ENCODE results near the gene TLE7. TPM values are rescaled to one million over a fixed set of nuclear protein-coding genes. Genes with fewer than 3 reads are reported as not detected.

Gene TLE7
- total and polyA plus RNA-seq, 5 donors from 2014 or later, result not detected

DNA sequence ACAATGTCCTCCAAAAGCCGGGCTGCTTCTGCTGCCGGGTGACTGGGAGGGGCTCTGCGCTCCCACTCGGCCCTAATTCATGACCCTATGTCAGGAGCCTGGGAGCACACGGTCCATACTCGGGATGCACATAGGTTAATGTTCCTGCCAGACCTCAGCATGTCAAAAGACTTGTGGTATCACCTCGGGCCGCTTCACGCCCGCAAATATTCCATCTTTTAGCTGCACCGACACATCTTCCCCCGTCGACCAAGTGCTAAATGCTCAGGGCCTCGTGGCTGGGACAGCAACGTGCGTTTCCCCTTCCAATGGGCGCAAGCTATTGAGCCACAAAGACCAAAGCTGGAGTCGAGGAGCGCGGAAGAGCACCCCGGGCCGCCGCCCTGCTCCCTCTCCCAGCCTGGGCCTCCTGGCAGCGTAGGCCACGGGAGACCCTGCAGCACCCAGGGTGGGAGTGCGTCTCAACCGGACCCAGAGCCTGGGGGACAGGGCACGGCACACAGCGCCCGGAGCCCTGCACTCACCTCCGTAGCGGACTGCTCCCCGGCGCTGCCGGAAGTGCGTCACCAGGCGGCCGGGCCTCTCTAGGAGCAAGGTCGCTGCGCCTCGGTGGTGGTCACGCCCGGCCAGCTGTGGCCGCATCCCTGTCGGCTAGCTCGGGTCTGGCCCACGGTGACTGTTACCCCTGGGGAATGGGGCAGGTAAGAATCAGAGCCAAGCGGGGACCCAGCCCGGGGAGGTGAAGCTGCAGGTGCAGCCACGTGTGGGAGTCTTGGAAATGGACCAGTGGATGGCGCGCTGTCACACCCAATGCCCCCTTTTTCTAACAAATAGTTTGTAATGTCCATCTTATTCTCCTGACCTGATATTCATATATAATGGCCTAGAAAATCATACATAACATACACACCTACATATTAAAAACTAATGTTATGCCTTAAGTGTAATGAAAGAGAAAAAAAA, 20.1 kb upstream of the TLE7 start, which contains the start of gene ZNF23:
Gene ZNF23 (minus strand): TSS at position 562 of the 963 bp plus-strand sequence. CDS start 5,451 bp downstream, outside the sequence.
- Histone ChIP-seq H3K36me3 (ENCODE audit: control insufficient read depth, insufficient read depth, low read length) (no peaks in the 10 kb centered on the region), H3K4me1 (ENCODE audit: control insufficient read depth, insufficient read depth, low read length, poor library complexity, severe bottlenecking) (peaks cover 20% of the 10 kb centered on the region), H3K27me3 (ENCODE audit: control insufficient read depth, insufficient read depth, low read length) (no peaks in the 10 kb centered on the region), H3K9me3 (ENCODE audit: control insufficient read depth in 2 of 2, low read length in 2 of 2) (no peaks in the 10 kb centered on the region), H3K27ac (ENCODE audit: insufficient read depth, low read length, poor library complexity, severe bottlenecking) (peak within 1 kb of the TSS; percentile 80), H3K4me3 (ENCODE audit: low read depth, low read length) (peak within 1 kb of the TSS; percentile 85)
- Mint-ChIP-seq H3K9me3 (no peaks in the 10 kb centered on the region), H3K4me1 (peaks cover 15 to 38% (median 23%) of the 10 kb centered on the region in 4 donors), H3K27me3 (no peaks in the 10 kb centered on the region), H3K36me3 (no peaks in the 10 kb centered on the region), H3K4me3 (peak within 1 kb of the TSS; percentile 96 to 97 (median 96)), H3K27ac (peak within 1 kb of the TSS; percentile 90 to 98 (median 92))
- DNase-seq, result peak; percentile 71 to 84 (median 73)
- ATAC-seq (ENCODE audit: low read depth in 2 of 2), result peak; percentile 93 to 98

DNA sequence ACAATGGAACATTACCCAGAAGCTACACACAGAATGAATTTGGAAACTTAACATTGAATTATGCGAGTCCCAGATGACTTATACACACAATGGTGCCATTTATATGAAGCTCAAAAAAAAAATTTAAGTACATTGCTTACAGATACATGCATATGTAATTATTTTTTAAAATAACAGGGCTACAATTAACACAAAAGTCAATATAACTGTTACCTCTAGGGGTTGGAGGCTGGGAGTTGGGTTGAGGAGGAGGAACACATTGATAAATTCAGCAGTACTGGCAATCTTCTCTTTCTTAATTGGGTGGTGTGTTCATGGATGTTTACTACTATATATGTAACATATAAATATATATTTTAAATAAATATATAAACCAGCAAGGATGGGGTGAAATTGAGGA, 19.1 kb upstream of the TLE7 start:
- no peaks in the 10 kb centered on the region for H3K27me3 Mint-ChIP-seq
- no peak overlapping the region for H3K27ac ChIP-seq (ENCODE audit: insufficient read depth, low read length, poor library complexity, severe bottlenecking)
- ATAC-seq (ENCODE audit: low read depth in 2 of 2), result no peak
- H3K4me3 ChIP-seq (ENCODE audit: low read depth, low read length), result peak overlapping the region; percentile 85
- peaks cover 3% of the 10 kb centered on the region for H3K36me3 ChIP-seq (ENCODE audit: control insufficient read depth, insufficient read depth, low read length)
- H3K4me3 Mint-ChIP-seq, result peak overlapping the region; percentile 96 to 97 (median 96)
- DNase-seq, result no peak
- H3K4me1 ChIP-seq (ENCODE audit: control insufficient read depth, insufficient read depth, low read length, poor library complexity, severe bottlenecking), result peaks cover 20% of the 10 kb centered on the region
- peaks cover 7% of the 10 kb centered on the region for H3K36me3 Mint-ChIP-seq
- no peaks in the 10 kb centered on the region for H3K27me3 ChIP-seq (ENCODE audit: control insufficient read depth, insufficient read depth, low read length)
- no peak overlapping the region for H3K27ac Mint-ChIP-seq
- H3K4me1 Mint-ChIP-seq, result peaks cover 15 to 38% (median 23%) of the 10 kb centered on the region in 4 donors
- H3K9me3 ChIP-seq (ENCODE audit: control insufficient read depth in 2 of 2, low read length in 2 of 2), result no peaks in the 10 kb centered on the region
- no peaks in the 10 kb centered on the region for H3K9me3 Mint-ChIP-seq

GRCh38 chr16:71460236-71460635, 18.4 kb upstream of the TLE7 start:
- no peak overlapping the region for H3K27ac ChIP-seq (ENCODE audit: insufficient read depth, low read length, poor library complexity, severe bottlenecking)
- ATAC-seq (ENCODE audit: low read depth in 2 of 2) (no peak), DNase-seq (no peak)
- Mint-ChIP-seq H3K36me3 (peaks cover 9% of the 10 kb centered on the region), H3K9me3 (peaks cover 0 to under 1% (median 0%) of the 10 kb centered on the region in 7 donors), H3K4me1 (peaks cover 15 to 38% (median 23%) of the 10 kb centered on the region in 4 donors), H3K27me3 (no peaks in the 10 kb centered on the region), H3K4me3 (peak overlapping the region in 3 of 4 donors; percentile 31 to 96 (median 78)), H3K27ac (peak overlapping the region in 1 of 3 donors; percentile 20)
- no peaks in the 10 kb centered on the region for H3K9me3 ChIP-seq (ENCODE audit: control insufficient read depth in 2 of 2, low read length in 2 of 2)
- peaks cover 8% of the 10 kb centered on the region for H3K36me3 ChIP-seq (ENCODE audit: control insufficient read depth, insufficient read depth, low read length)
- peaks cover 20% of the 10 kb centered on the region for H3K4me1 ChIP-seq (ENCODE audit: control insufficient read depth, insufficient read depth, low read length, poor library complexity, severe bottlenecking)
- no peak overlapping the region for H3K4me3 ChIP-seq (ENCODE audit: low read depth, low read length)
- no peaks in the 10 kb centered on the region for H3K27me3 ChIP-seq (ENCODE audit: control insufficient read depth, insufficient read depth, low read length)

- Mint-ChIP-seq H3K27ac (no peak overlapping the region), H3K9me3 (peaks cover 0 to 4% (median 2%) of the 10 kb centered on the region in 7 donors), H3K4me3 (no peak overlapping the region), H3K4me1 (peaks cover 15 to 38% (median 23%) of the 10 kb centered on the region in 4 donors), H3K36me3 (peaks cover 16% of the 10 kb centered on the region), H3K27me3 (no peaks in the 10 kb centered on the region)
- Histone ChIP-seq H3K4me3 (ENCODE audit: low read depth, low read length) (no peak overlapping the region), H3K27me3 (ENCODE audit: control insufficient read depth, insufficient read depth, low read length) (no peaks in the 10 kb centered on the region), H3K4me1 (ENCODE audit: control insufficient read depth, insufficient read depth, low read length, poor library complexity, severe bottlenecking) (peaks cover 20% of the 10 kb centered on the region), H3K9me3 (ENCODE audit: control insufficient read depth in 2 of 2, low read length in 2 of 2) (no peaks in the 10 kb centered on the region), H3K36me3 (ENCODE audit: control insufficient read depth, insufficient read depth, low read length) (peaks cover 15% of the 10 kb centered on the region), H3K27ac (ENCODE audit: insufficient read depth, low read length, poor library complexity, severe bottlenecking) (no peak overlapping the region)
- ATAC-seq (ENCODE audit: low read depth in 2 of 2) (no peak), DNase-seq (no peak)
Observed at GRCh38 chr16:71459510-71459909, 17.7 kb upstream of the TLE7 start.

GRCh38 chr16:71456801-71457200, 14.9 kb upstream of the TLE7 start:
- ATAC-seq (ENCODE audit: low read depth in 2 of 2) (no peak), DNase-seq (no peak)
- Histone ChIP-seq H3K4me3 (ENCODE audit: low read depth, low read length) (no peak overlapping the region), H3K27me3 (ENCODE audit: control insufficient read depth, insufficient read depth, low read length) (no peaks in the 10 kb centered on the region), H3K4me1 (ENCODE audit: control insufficient read depth, insufficient read depth, low read length, poor library complexity, severe bottlenecking) (peaks cover 14% of the 10 kb centered on the region), H3K9me3 (ENCODE audit: control insufficient read depth in 2 of 2, low read length in 2 of 2) (peaks cover 6 to 15% of the 10 kb centered on the region in 2 experiments), H3K27ac (ENCODE audit: insufficient read depth, low read length, poor library complexity, severe bottlenecking) (no peak overlapping the region), H3K36me3 (ENCODE audit: control insufficient read depth, insufficient read depth, low read length) (peaks cover 42% of the 10 kb centered on the region)
- no peak overlapping the region for H3K4me3 Mint-ChIP-seq
- peaks cover 41% of the 10 kb centered on the region for H3K36me3 Mint-ChIP-seq
- no peaks in the 10 kb centered on the region for H3K27me3 Mint-ChIP-seq
- peaks cover 0 to 25% (median 3%) of the 10 kb centered on the region in 7 donors for H3K9me3 Mint-ChIP-seq
- peaks cover 10 to 23% (median 12%) of the 10 kb centered on the region in 4 donors for H3K4me1 Mint-ChIP-seq
- no peak overlapping the region for H3K27ac Mint-ChIP-seq

GRCh38 chr16:71453036-71453435, 11.2 kb upstream of the TLE7 start:
- H3K27me3 ChIP-seq (ENCODE audit: control insufficient read depth, insufficient read depth, low read length), result no peaks in the 10 kb centered on the region
- peaks cover 39 to 52% of the 10 kb centered on the region in 2 experiments for H3K9me3 ChIP-seq (ENCODE audit: control insufficient read depth in 2 of 2, low read length in 2 of 2)
- Mint-ChIP-seq H3K9me3 (peaks cover 3 to 53% (median 20%) of the 10 kb centered on the region in 7 donors), H3K4me3 (peak overlapping the region in 1 of 4 donors; percentile 74), H3K27ac (no peak overlapping the region), H3K4me1 (peaks cover 0 to 3% (median 0%) of the 10 kb centered on the region in 4 donors), H3K27me3 (no peaks in the 10 kb centered on the region), H3K36me3 (peaks cover 69% of the 10 kb centered on the region)
- no peaks in the 10 kb centered on the region for H3K4me1 ChIP-seq (ENCODE audit: control insufficient read depth, insufficient read depth, low read length, poor library complexity, severe bottlenecking)
- no peak for DNase-seq
- H3K36me3 ChIP-seq (ENCODE audit: control insufficient read depth, insufficient read depth, low read length), result peaks cover 74% of the 10 kb centered on the region
- ATAC-seq (ENCODE audit: low read depth in 2 of 2), result no peak
- no peak overlapping the region for H3K27ac ChIP-seq (ENCODE audit: insufficient read depth, low read length, poor library complexity, severe bottlenecking)
- no peak overlapping the region for H3K4me3 ChIP-seq (ENCODE audit: low read depth, low read length)

DNA sequence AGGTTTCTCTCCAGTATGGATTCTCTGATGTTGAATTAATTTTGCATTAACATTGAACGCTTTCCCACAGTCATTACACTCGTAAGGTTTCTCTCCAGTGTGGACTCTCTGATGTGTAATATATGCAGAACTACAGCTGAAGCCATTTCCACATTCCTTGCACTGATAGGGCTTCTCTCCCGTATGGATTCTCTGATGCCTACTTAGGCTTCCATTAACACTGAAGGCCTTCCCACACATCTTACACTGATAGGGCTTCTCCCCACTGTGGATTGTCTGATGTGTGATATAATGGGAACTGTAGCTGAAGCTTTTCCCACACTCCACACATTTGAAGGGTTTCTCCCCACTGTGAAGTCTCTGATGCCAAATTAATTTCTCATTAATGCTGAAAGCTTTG, 7.2 kb upstream of the TLE7 start:
- ATAC-seq (ENCODE audit: low read depth in 2 of 2) (no peak), DNase-seq (no peak)
- Mint-ChIP-seq H3K4me3 (no peak overlapping the region), H3K9me3 (peaks cover 4 to 67% (median 22%) of the 10 kb centered on the region in 7 donors), H3K27ac (no peak overlapping the region), H3K4me1 (no peaks in the 10 kb centered on the region), H3K27me3 (no peaks in the 10 kb centered on the region), H3K36me3 (peaks cover 47% of the 10 kb centered on the region)
- H3K4me1 ChIP-seq (ENCODE audit: control insufficient read depth, insufficient read depth, low read length, poor library complexity, severe bottlenecking), result no peaks in the 10 kb centered on the region
- H3K36me3 ChIP-seq (ENCODE audit: control insufficient read depth, insufficient read depth, low read length), result peaks cover 54% of the 10 kb centered on the region
- H3K27ac ChIP-seq (ENCODE audit: insufficient read depth, low read length, poor library complexity, severe bottlenecking), result no peak overlapping the region
- no peaks in the 10 kb centered on the region for H3K27me3 ChIP-seq (ENCODE audit: control insufficient read depth, insufficient read depth, low read length)
- H3K4me3 ChIP-seq (ENCODE audit: low read depth, low read length), result no peak overlapping the region
- peaks cover 65 to 92% of the 10 kb centered on the region in 2 experiments for H3K9me3 ChIP-seq (ENCODE audit: control insufficient read depth in 2 of 2, low read length in 2 of 2)

Measured in CD4-positive, CD25-positive, alpha-beta regulatory T cell (primary cell).